Activated CD4-positive, alpha-beta memory T cell treated with anti-CD3 and anti-CD28 coated beads, Interleukin-2, amount 10 ng/mL, durations not matched to agents 7 days and 5 days (primary cell): ENCODE measurements around the gene JOSD1. TPM values are rescaled to one million over a fixed set of nuclear protein-coding genes. Genes with fewer than 3 reads are reported as not detected.

ENCODE experiments used
- CTCF ChIA-PET: fragments of 350-600 bp; sonication (Branson Sonifier 250); formaldehyde crosslinking; loops from one replicate; lab custom pipeline; 2021; ENCODE audit warnings: antibody characterized with exemption, inconsistent platforms; lab: Charles Lee
- POLR2A ChIA-PET: fragments of 350-600 bp; sonication (Branson Sonifier 250); formaldehyde crosslinking; loops from one replicate; lab custom pipeline; 2021; ENCODE audit warnings: antibody characterized with exemption; lab: Charles Lee
- DNase-seq: peaks from one replicate; pipeline ENCODE4 v3.0.0-alpha.2; 2020
- H3K27ac Mint-ChIP-seq: one replicate; pipeline ENCODE4 v1.8.0; 2021; ENCODE audit warnings: mild to moderate bottlenecking, mixed read lengths
- H3K27me3 Mint-ChIP-seq: one replicate; pipeline ENCODE4 v1.8.0; 2021; ENCODE audit warnings: mixed read lengths
- H3K36me3 Mint-ChIP-seq: one replicate; pipeline ENCODE4 v1.8.0; 2021; ENCODE audit warnings: low read depth, mixed read lengths
- H3K4me1 Mint-ChIP-seq: one replicate; pipeline ENCODE4 v1.8.0; 2021; ENCODE audit warnings: mixed read lengths
- H3K4me3 Mint-ChIP-seq: one replicate; pipeline ENCODE4 v1.8.0; 2021; ENCODE audit warnings: mild to moderate bottlenecking, mixed read lengths
- H3K9me3 Mint-ChIP-seq: one replicate; pipeline ENCODE4 v1.8.0; 2021; ENCODE audit warnings: mixed read lengths
- total RNA-seq, 2 experiments: library from RNA; stranded (reverse); gene quantifications; one replicate each; pipeline ENCODE4 v1.2.3, GENCODE V29; 2021

JOSD1 gene
- total RNA-seq, 2 experiments from 2014 or later = 109 to 111 TPM

DNA sequence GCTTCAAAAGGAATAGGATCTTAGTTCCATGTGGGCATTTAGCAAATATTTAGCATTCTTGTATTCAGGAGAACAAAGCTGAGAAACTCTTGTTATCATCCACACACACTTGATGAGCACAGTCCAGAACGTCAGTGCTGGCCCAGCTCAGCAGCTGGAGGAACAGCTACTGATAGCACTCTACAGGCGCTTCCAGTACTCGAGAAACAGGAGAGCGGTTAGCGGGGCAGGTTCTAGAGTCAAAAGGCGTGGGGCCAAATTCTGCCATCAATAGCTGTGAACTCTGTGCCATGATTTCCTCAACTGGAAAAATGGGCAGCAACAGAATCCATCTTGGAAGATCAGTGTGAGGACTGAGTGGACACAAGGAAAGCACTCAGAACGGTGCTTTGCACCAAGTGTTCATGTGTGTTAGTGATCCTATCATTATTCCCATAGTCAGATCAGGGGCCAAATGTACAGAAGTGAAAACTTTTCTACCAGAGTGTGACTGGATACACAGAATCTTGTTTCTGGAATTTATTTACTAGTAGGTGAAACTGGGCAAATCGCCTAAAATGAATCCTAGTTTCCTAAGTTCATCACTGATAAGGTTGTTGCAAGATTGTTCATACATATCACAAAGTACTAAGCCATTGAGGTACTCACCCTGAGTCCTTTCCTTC, 3.2 kb downstream of the JOSD1 start:
- no peak for DNase-seq
- Mint-ChIP-seq H3K36me3 (peaks cover 65% of the 10 kb centered on the region), H3K9me3 (no peaks in the 10 kb centered on the region), H3K27ac (peak overlapping the region; percentile 98), H3K4me3 (peak overlapping the region; percentile 96), H3K27me3 (no peaks in the 10 kb centered on the region), H3K4me1 (peaks cover 66% of the 10 kb centered on the region)
- ChIA-PET CTCF (interaction anchor here (0.5 to 2.5 kb wide), 8 partner anchors 8 to 645 kb away, joined by 3 to 17 read pairs (median 6); partner anchors contain the start of genes GTPBP1 and TOMM22), POLR2A (interaction anchor here (0.7 to 9.9 kb wide), 10 partner anchors 9 to 242 kb away, joined by 3 to 139 read pairs (median 9); partner anchors contain the start of genes GTPBP1, SUN2 and TOMM22)

- peak overlapping the region; percentile 96 for H3K4me3 Mint-ChIP-seq
- no peaks in the 10 kb centered on the region for H3K9me3 Mint-ChIP-seq
- ChIA-PET POLR2A (interaction anchor here (0.9 to 9.9 kb wide), 11 partner anchors 8 to 623 kb away, joined by 3 to 139 read pairs (median 5); partner anchors contain the start of genes GTPBP1, RPL3, SUN2 and TOMM22), CTCF (interaction anchor here (0.5 to 2.1 kb wide), 6 partner anchors 9 to 67 kb away, joined by 3 to 10 read pairs (median 4); partner anchors contain the start of genes GTPBP1 and TOMM22)
- DNase-seq = peak; percentile 61
- no peaks in the 10 kb centered on the region for H3K27me3 Mint-ChIP-seq
- H3K4me1 Mint-ChIP-seq = peaks cover 69% of the 10 kb centered on the region
- peaks cover 68% of the 10 kb centered on the region for H3K36me3 Mint-ChIP-seq
- peak overlapping the region; percentile 98 for H3K27ac Mint-ChIP-seq
Measured at GRCh38 chr22:38696606-38697424, 3.9 kb downstream of the JOSD1 start.

- no peak for DNase-seq
- ChIA-PET POLR2A (interaction anchor here (5.4 to 9.9 kb wide), 3 partner anchors 12 to 59 kb away, joined by 34 to 139 read pairs (median 50); partner anchors contain the start of genes SUN2 and TOMM22), CTCF (interaction anchor here (0.7 to 2.9 kb wide), 3 partner anchors 11 to 25 kb away, joined by 3 to 11 read pairs (median 4); partner anchors contain the start of genes GTPBP1 and TOMM22)
- no peak overlapping the region for H3K27ac Mint-ChIP-seq
- H3K9me3 Mint-ChIP-seq = no peaks in the 10 kb centered on the region
- H3K27me3 Mint-ChIP-seq = no peaks in the 10 kb centered on the region
- H3K4me3 Mint-ChIP-seq = no peak overlapping the region
- peaks cover 71% of the 10 kb centered on the region for H3K36me3 Mint-ChIP-seq
- H3K4me1 Mint-ChIP-seq = peaks cover 70% of the 10 kb centered on the region
Measured at GRCh38 chr22:38694940-38695339, 5.8 kb downstream of the JOSD1 start.

DNA sequence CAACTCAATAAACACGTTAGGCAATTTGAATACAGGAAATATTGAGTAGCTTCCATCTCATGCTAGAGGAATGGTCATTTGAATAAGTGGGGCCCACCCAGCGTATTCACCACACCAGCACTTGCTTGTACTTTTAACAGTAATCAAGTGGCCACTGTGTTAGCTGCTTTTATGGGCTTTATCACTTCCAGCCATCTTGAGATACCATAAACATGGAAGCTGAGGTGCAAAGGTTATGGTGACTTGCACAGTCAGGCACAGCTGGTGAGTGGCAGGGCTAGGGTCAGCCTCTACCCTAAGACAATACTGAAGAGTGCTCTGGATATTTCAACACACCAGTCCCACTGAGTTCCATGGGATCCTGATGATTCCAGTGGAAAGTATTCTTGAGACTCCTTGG, 6.7 kb downstream of the JOSD1 start:
- no peak for DNase-seq
- CTCF ChIA-PET = interaction anchor here (1.3 to 2.9 kb wide), 2 partner anchors 12 kb away, joined by 3 to 11 read pairs; partner anchors contain the start of genes GTPBP1 and TOMM22

DNA sequence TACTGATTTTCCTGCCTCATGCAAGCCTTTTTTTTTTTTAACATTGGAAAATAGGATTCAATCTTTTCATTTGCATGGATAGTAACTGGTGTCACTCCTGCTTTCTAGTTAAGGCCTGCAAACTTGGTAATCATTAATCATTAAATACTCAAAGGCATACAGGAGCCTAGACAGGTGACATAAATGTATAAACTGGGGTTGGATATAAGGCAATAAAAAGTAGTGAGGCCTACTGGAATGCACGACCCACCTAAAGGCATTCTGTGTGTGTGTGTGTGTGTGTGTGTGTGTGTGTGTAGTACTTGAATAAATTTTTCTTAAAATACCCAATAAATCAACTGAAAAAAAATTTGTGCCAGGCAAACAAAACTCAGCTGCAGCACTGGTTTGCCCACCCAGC, 11.1 kb downstream of the JOSD1 start:
- no peaks in the 10 kb centered on the region for H3K9me3 Mint-ChIP-seq
- H3K36me3 Mint-ChIP-seq = peaks cover 68% of the 10 kb centered on the region
- H3K4me3 Mint-ChIP-seq = no peak overlapping the region
- H3K27me3 Mint-ChIP-seq = no peaks in the 10 kb centered on the region
- peaks cover 22% of the 10 kb centered on the region for H3K4me1 Mint-ChIP-seq
- no peak overlapping the region for H3K27ac Mint-ChIP-seq
- DNase-seq = no peak
- CTCF ChIA-PET = interaction anchor here (0.9 kb wide), 1 partner anchor 10 kb away, joined by 3 read pairs; no protein-coding TSS in a partner anchor
- POLR2A ChIA-PET = interaction anchor here (1.1 to 2.9 kb wide), 2 partner anchors 9 to 17 kb away, joined by 3 to 13 read pairs; no protein-coding TSS in a partner anchor

More for the DNA sequence above, 6.7 kb downstream of the JOSD1 start:
- Mint-ChIP-seq H3K36me3 (peaks cover 68% of the 10 kb centered on the region), H3K4me3 (no peak overlapping the region), H3K9me3 (no peaks in the 10 kb centered on the region), H3K27ac (no peak overlapping the region), H3K4me1 (peaks cover 63% of the 10 kb centered on the region), H3K27me3 (no peaks in the 10 kb centered on the region)
- POLR2A ChIA-PET = interaction anchor here (1.8 to 9.9 kb wide), 2 partner anchors 11 to 12 kb away, joined by 9 to 139 read pairs; partner anchors contain the start of genes GTPBP1 and TOMM22

DNA sequence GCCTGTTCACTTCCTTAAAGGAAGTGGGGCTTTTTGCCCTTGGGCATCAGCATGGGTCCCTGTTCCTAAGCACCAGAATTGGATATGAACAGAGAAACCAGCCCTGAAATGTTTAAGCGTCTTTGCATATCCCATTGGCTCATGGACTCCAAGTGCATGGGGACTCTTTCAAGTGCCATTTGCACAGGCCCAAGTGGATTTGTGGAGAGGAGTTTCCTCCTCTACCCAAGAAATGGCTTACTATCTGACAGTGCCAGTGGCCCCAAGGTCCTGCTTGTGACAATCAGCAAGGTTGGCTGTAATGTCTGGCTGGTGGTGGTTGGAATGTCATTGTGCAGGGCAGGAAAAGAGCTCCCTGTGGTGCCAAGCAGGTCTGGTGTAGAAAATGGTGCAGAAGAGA, 15.0 kb downstream of the JOSD1 start:
- peaks cover 27% of the 10 kb centered on the region for H3K4me1 Mint-ChIP-seq
- POLR2A ChIA-PET = interaction anchor here (0.9 to 6.4 kb wide), 2 partner anchors 10 to 24 kb away, joined by 3 to 139 read pairs; partner anchors contain the start of gene JOSD1
- no peaks in the 10 kb centered on the region for H3K27me3 Mint-ChIP-seq
- H3K36me3 Mint-ChIP-seq = peaks cover 64% of the 10 kb centered on the region
- CTCF ChIA-PET = no interaction called here
- H3K27ac Mint-ChIP-seq = no peak overlapping the region
- no peak overlapping the region for H3K4me3 Mint-ChIP-seq
- no peak for DNase-seq
- no peaks in the 10 kb centered on the region for H3K9me3 Mint-ChIP-seq

- POLR2A ChIA-PET = interaction anchor here (0.7 to 6.4 kb wide), 4 partner anchors 11 to 73 kb away, joined by 3 to 139 read pairs (median 3); partner anchors contain the start of gene JOSD1
- Mint-ChIP-seq H3K27me3 (no peaks in the 10 kb centered on the region), H3K27ac (no peak overlapping the region), H3K4me1 (peaks cover 25% of the 10 kb centered on the region), H3K9me3 (no peaks in the 10 kb centered on the region), H3K4me3 (no peak overlapping the region), H3K36me3 (peaks cover 64% of the 10 kb centered on the region)
- CTCF ChIA-PET = interaction anchor here (0.7 kb wide), 1 partner anchor 33 kb away, joined by 3 read pairs; no protein-coding TSS in a partner anchor
- DNase-seq = no peak
Measured at GRCh38 chr22:38684895-38685294, 15.8 kb downstream of the JOSD1 start.

GRCh38 chr22:38681582-38682335, 19.0 kb downstream of the JOSD1 start, which contains the start of gene TOMM22:
Gene TOMM22, plus strand, starts transcription at chr22:38681957. Its CDS starts 22 bp downstream, at chr22:38681979.
- no peaks in the 10 kb centered on the region for H3K27me3 Mint-ChIP-seq
- POLR2A ChIA-PET = interaction anchor here (0.6 to 6.4 kb wide), 17 partner anchors 9 to 315 kb away, joined by 3 to 139 read pairs (median 4); partner anchors contain the start of genes CBY1, DMC1, FAM227A and GTPBP1
- H3K9me3 Mint-ChIP-seq = no peaks in the 10 kb centered on the region
- peak within 1 kb of the TSS; percentile 95 for H3K27ac Mint-ChIP-seq
- peaks cover 39% of the 10 kb centered on the region for H3K36me3 Mint-ChIP-seq
- peaks cover 25% of the 10 kb centered on the region for H3K4me1 Mint-ChIP-seq
- peak within 1 kb of the TSS; percentile 100 for H3K4me3 Mint-ChIP-seq
- CTCF ChIA-PET = interaction anchor here (0.6 to 2.8 kb wide), 16 partner anchors 11 to 630 kb away, joined by 3 to 17 read pairs (median 6); partner anchors contain the start of genes CBY1, FAM227A and GTPBP1
- DNase-seq = peak; percentile 85

DNA sequence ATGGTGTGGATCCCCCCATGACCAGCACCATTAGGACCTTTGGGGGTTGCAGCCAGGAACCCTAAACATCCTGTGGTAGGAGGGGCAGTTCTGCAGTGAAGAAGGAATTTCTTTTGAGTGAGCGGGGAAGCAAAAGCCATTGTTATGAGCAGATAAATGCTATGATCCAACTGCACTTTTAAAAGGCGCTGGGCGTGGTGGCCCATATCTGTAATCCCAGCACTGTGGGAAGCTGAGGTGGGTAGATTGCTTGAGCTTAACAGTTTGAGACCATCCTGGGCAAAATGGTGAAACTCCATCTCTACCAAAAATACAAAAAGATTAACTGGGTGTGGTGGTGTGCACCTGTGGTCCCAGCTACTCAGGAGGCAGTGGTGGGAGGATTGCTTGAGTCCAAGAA, 24.9 kb downstream of the JOSD1 start:
- Mint-ChIP-seq H3K9me3 (no peaks in the 10 kb centered on the region), H3K4me3 (no peak overlapping the region), H3K36me3 (peaks cover 14% of the 10 kb centered on the region), H3K27ac (no peak overlapping the region), H3K4me1 (no peaks in the 10 kb centered on the region), H3K27me3 (no peaks in the 10 kb centered on the region)
- ChIA-PET CTCF (no interaction called here), POLR2A (no interaction called here)
- DNase-seq = no peak

DNA sequence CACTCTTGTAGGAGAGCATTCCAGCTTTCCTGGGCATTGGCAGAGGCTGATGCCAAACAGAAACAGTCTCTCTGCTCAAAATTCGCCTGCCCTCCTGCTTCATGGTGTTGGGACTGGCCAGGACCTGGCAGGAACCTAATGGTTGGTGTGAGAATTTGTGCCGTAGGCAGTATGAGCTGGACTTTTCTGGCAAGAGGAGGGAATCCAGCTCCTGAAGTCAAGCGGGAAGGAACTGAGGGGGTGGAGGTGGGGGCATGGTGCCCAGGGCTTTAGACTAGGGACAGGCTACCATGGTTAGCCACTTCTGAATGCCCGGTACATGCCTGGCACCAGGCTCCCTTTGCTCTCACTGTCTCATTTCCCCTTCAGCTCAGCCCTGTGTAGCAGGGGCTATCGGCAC, 25.9 kb downstream of the JOSD1 start:
- Mint-ChIP-seq H3K4me3 (no peak overlapping the region), H3K27ac (no peak overlapping the region), H3K36me3 (peaks cover 17% of the 10 kb centered on the region), H3K27me3 (no peaks in the 10 kb centered on the region), H3K9me3 (no peaks in the 10 kb centered on the region), H3K4me1 (no peaks in the 10 kb centered on the region)
- DNase-seq = no peak
- CTCF ChIA-PET = no interaction called here
- POLR2A ChIA-PET = no interaction called here

- CTCF ChIA-PET = interaction anchor here (0.8 to 1.5 kb wide), 3 partner anchors 24 to 97 kb away, joined by 3 to 8 read pairs (median 4); partner anchors contain the start of gene TOMM22
- POLR2A ChIA-PET = interaction anchor here (0.8 to 1.6 kb wide), 5 partner anchors 23 to 879 kb away, joined by 3 to 9 read pairs (median 3); partner anchors contain the start of gene TOMM22
- H3K9me3 Mint-ChIP-seq = no peaks in the 10 kb centered on the region
- no peaks in the 10 kb centered on the region for H3K36me3 Mint-ChIP-seq
- H3K4me1 Mint-ChIP-seq = peaks cover 27% of the 10 kb centered on the region
- H3K27ac Mint-ChIP-seq = peak overlapping the region; percentile 86
- peak; percentile 45 for DNase-seq
- H3K4me3 Mint-ChIP-seq = peak overlapping the region; percentile 86
- H3K27me3 Mint-ChIP-seq = no peaks in the 10 kb centered on the region
Measured at GRCh38 chr22:38657045-38657909, 43.5 kb downstream of the JOSD1 start.
